HEK293 (cell line): ENCODE measurements around the gene PANX1.

ENCODE experiments used
- CTCF ChIP-seq: fragments of 450-650 bp; formaldehyde crosslinking; IDR thresholded peaks from 2 replicates; pipeline ENCODE4 v1.5.1; 2016; ENCODE audit warnings: missing biosample characterization, missing genetic modification characterization
- FEZF1 ChIP-seq: fragments of 450-650 bp; formaldehyde crosslinking; IDR thresholded peaks from 2 replicates; pipeline ENCODE4 v1.5.1; 2016; ENCODE audit warnings: missing biosample characterization, missing genetic modification characterization
- HIC1 ChIP-seq: fragments of 450-650 bp; formaldehyde crosslinking; IDR thresholded peaks from 2 replicates; pipeline ENCODE4 v1.5.1; 2016; ENCODE audit warnings: missing biosample characterization, missing genetic modification characterization
- MEIS1 ChIP-seq: sonication (generic); formaldehyde crosslinking; IDR thresholded peaks from 2 replicates; pipeline ENCODE4 v1.8.1; 2022; ENCODE audit warnings: missing genetic modification reagents, mild to moderate bottlenecking, borderline replicate concordance
- PRDM4 ChIP-seq: fragments of 450-650 bp; formaldehyde crosslinking; IDR thresholded peaks from 2 replicates; pipeline ENCODE4 v1.5.1; 2017; ENCODE audit warnings: missing biosample characterization, missing genetic modification characterization
- ZBTB11 ChIP-seq: fragments of 450-650 bp; formaldehyde crosslinking; conservative IDR thresholded peaks from 2 replicates; pipeline ENCODE4 v1.5.1; 2016; ENCODE audit warnings: low read depth, missing biosample characterization, missing genetic modification characterization
- ZFP41 ChIP-seq: fragments of 450-650 bp; formaldehyde crosslinking; IDR thresholded peaks from 2 replicates; pipeline ENCODE4 v1.5.1; 2016; ENCODE audit warnings: missing biosample characterization, missing genetic modification characterization, borderline replicate concordance
- ZNF155 ChIP-seq: fragments of 450-650 bp; formaldehyde crosslinking; IDR thresholded peaks from 2 replicates; pipeline ENCODE4 v1.5.1; 2016; ENCODE audit warnings: missing biosample characterization, missing genetic modification characterization
- ZNF174 ChIP-seq: fragments of 450-650 bp; formaldehyde crosslinking; IDR thresholded peaks from 2 replicates; pipeline ENCODE4 v1.5.0; 2017; ENCODE audit warnings: missing biosample characterization, mild to moderate bottlenecking, missing genetic modification characterization
- ZNF175 ChIP-seq: fragments of 450-650 bp; formaldehyde crosslinking; IDR thresholded peaks from 2 replicates; pipeline ENCODE4 v1.5.1; 2016; ENCODE audit warnings: missing biosample characterization, missing genetic modification characterization
- ZNF18 ChIP-seq: fragments of 450-650 bp; formaldehyde crosslinking; IDR thresholded peaks from 2 replicates; pipeline ENCODE4 v1.5.1; 2016; ENCODE audit warnings: missing biosample characterization, missing genetic modification characterization
- ZNF292 ChIP-seq: fragments of 450-650 bp; formaldehyde crosslinking; IDR thresholded peaks from 2 replicates; pipeline ENCODE4 v1.5.1; 2016; ENCODE audit warnings: low read depth, missing biosample characterization, missing genetic modification characterization, borderline replicate concordance
- ZNF311 ChIP-seq: fragments of 450-650 bp; formaldehyde crosslinking; IDR thresholded peaks from 2 replicates; pipeline ENCODE4 v1.5.1; 2017; ENCODE audit warnings: missing biosample characterization, missing genetic modification characterization, borderline replicate concordance
- ZNF362 ChIP-seq: fragments of 450-650 bp; formaldehyde crosslinking; IDR thresholded peaks from 2 replicates; pipeline ENCODE4 v1.5.1; 2016; ENCODE audit warnings: missing biosample characterization, missing genetic modification characterization
- ZNF416 ChIP-seq: fragments of 450-650 bp; formaldehyde crosslinking; IDR thresholded peaks from 2 replicates; pipeline ENCODE4 v1.5.1; 2016; ENCODE audit warnings: missing biosample characterization, missing genetic modification characterization
- ZNF629 ChIP-seq: fragments of 450-650 bp; formaldehyde crosslinking; IDR thresholded peaks from 2 replicates; pipeline ENCODE4 v1.5.1; 2017; ENCODE audit warnings: missing biosample characterization, missing genetic modification characterization
- ZNF639 ChIP-seq: fragments of 450-650 bp; formaldehyde crosslinking; IDR thresholded peaks from 2 replicates; pipeline ENCODE4 v1.5.1; 2016; ENCODE audit warnings: missing biosample characterization, missing genetic modification characterization
- ZNF670 ChIP-seq: fragments of 450-650 bp; formaldehyde crosslinking; IDR thresholded peaks from 2 replicates; pipeline ENCODE4 v1.5.1; 2016; ENCODE audit warnings: missing biosample characterization, missing genetic modification characterization, low read depth

PANX1 gene

GRCh38 chr11:94132152-94132558 is 3.5 kb downstream of the PANX1 start (continued):
- TF ChIP-seq ZBTB11 (no peak), ZNF18 (no peak; the same call in 1 of the 2 replicates), ZNF639 (tag by site-specific recombination) (no peak), CTCF (tag by site-specific recombination) (no peak), MEIS1 (no peak), ZNF174 (tag by site-specific recombination) (no peak), ZNF311 (tag by site-specific recombination) (no peak), ZNF292 (no peak), ZNF175 (tag by site-specific recombination) (no peak), ZNF416 (tag by site-specific recombination) (no peak), ZFP41 (tag by site-specific recombination) (no peak), FEZF1 (tag by site-specific recombination) (no peak), ZNF155 (tag by site-specific recombination) (no peak), ZNF362 (no peak), ZNF670 (no peak), ZNF629 (tag by site-specific recombination) (no peak), HIC1 (no peak), PRDM4 (tag by site-specific recombination) (peak; percentile 96)
- TF ChIP-seq, all 188 proteins: peak for 8
